ENCODE measurements around the gene TMIGD2.
"Not testable (repeated sequence)": the region's sequence is repeated elsewhere in the genome, so short reads cannot be mapped to it uniquely, and the experiment has no call there.

The TMIGD2 gene

GRCh38 chr19:4295972-4296771 is 6.0 kb downstream of the TMIGD2 start:
- no peak for DNase-seq

GRCh38 chr19:4294389-4294788 is 7.8 kb downstream of the TMIGD2 start:
- DNase-seq = no peak

GRCh38 chr19:4292515-4292914 is 9.7 kb downstream of the TMIGD2 start:
- no peak for DNase-seq

DNA sequence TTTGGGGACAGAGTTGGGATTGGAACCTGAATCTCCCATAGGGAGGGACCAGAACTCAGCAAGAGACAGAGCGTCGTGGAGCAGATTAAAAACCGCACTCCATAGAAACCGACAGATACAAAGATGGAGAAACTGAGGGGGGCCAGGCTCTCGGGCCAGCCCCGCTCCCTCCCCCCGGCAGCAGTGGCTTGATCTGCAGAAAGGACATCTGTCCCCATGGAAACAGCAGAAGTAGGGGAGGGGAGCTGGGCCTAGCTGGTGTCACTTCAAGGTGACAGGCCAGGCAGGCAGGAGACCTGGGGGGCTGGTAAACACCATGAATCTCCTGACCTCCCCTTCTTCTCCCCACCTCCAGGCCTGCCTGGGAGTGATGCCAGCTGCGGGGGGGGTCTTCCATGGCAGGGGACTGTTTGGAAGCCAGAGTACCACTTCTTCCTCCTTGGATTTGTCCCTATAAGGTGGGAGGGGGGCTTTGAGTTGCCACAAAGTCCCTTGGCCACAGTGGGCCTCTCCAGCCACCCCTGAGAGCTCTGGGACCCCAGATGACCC is 10.9 kb downstream of the TMIGD2 start:
- no peak for DNase-seq

DNA sequence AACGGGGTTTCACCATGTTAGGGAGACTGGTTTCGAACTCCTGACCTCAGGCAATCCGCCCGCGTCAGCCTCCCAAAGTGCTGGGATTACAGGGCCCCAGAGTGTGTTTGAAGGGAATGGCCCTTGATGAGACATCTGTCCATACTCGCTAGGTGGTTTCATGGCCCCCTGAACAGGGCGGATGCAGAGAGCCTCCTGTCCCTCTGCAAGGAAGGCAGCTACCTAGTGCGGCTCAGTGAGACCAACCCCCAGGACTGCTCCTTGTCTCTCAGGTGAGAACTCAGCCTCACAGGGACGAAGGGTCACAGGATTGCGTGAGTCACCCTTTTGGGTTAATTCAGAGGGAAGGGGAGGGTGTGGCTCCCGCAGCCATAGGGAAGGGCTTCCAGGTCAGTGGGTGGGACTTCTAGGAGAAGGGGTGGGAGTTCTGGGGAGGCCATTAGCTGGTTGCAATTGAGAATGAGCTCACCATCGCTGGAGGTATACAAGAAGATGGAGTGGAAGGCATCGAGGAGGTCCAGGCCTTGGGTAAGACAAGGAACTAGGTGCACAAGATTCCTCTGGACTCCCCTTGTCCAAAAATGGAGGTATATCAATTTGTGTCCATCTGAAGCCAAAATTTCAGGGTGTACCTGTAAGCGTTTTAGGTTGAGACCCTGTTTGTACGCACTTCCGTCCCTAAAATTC is 14.0 kb downstream of the TMIGD2 start:
- DNase-seq = no peak

DNA sequence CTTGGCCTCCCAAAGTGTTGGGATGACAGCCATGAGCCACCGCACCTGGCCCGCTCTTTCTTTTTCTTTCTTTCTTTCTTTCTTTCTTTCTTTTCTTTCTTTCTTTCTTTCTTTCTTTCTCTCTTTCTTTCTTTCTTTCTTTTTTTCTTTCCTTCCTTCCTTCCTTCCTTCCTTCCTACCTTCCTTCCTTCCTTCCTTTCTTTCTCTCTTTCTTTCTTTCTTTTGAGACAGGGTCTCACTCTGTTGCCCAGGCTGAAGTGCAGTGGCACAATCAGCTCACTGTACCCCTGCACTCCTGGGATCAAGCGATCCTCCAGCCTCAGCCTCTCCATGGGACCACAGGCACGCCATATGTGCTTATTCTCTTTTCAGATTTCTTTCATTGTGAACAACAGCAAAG is 16.0 kb downstream of the TMIGD2 start:
- not testable (repeated sequence) for DNase-seq

- no peak for DNase-seq
Measured at GRCh38 chr19:4284974-4285373, 17.2 kb downstream of the TMIGD2 start.

DNA sequence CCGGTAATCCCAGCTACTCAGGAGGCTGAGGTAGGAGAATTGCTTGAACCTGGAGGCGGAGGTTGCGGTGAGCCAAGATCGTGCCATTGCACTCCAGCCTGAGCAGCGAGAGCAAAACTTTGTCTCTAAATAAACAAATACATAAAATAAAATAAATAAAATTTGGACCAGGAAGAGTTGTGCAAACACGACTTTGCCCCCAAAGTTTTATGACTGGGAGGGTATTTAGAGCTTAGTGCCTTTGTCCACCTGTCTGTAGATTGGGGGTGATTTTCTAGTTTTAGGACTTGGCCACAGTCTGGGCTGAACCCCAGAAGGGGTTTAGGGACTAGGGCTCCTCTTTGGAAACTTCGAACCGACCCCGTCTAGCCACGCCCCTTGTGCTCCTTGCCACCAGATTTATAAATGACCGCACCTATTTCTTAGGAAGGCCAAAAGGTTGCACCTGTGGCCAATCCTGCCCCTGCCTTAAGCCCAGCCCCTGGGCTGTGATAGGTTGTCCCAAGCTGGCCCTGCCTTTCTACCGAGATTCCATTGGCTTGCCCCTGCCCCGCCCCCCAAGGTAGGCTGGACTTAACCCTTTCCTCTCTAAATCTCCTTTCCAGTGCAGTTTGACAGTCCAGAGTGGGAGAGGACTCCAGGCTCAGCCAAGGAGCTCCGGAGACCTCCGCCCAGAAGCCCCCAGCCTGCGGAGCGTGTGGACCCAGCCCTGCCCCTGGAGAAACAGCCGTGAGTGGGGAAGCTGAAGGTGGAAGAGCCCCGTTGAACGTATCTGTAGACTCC is 17.8 kb downstream of the TMIGD2 start:
- no peak for DNase-seq

DNA sequence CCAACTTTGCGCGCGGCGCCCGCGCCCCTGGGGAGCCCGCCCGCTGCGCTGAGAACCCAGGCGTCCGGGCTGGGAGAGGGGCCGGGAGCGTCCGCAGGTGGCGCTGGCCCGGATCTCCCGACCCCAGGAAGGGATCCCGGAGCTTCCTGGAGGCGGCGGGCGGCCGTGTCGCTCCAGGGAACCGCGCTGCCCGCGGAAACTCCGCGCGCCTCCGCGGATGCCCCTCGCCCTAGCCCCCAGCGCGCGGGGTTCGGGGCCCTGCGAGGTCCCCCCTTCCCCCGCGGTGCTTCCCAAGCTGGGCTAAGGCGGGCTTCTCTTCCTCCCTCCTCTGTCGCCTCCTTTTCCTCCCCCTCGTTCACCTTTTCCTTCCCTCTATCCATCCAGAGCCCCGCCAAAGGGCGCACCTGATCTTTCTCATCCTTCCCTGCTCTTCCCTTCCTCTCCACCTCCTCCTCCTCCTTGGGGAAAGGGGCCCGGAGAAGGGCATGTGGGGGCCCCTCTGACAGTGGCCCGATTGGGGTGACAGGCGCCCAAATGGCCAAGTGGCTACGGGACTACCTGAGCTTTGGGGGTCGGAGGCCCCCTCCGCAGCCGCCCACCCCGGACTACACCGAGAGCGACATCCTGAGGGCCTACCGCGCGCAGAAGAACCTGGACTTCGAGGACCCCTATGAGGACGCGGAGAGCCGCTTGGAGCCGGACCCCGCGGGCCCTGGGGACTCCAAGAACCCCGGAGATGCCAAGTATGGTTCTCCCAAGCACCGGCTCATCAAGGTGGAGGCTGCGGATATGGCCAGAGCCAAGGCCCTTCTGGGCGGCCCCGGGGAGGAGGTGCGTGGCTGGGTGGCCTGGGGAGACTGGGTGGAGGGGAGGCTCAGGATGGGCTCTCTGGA is 22.4 kb downstream of the TMIGD2 start:
- no peak for DNase-seq

DNA sequence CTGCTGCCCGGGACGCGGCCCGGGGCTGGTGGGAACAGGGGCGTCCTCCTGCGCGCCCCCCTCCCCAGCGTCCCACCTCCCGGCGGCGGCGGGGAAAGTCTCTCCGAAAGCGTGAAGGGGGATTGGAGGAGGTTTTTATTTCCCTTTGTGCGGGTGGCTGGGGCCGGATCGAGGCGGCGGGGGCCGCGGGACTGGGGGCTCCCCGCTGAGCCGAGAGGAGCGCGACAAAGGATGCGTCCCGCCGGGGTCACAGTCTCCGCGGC is 23.0 kb downstream of the TMIGD2 start:
- DNase-seq = no peak

DNA sequence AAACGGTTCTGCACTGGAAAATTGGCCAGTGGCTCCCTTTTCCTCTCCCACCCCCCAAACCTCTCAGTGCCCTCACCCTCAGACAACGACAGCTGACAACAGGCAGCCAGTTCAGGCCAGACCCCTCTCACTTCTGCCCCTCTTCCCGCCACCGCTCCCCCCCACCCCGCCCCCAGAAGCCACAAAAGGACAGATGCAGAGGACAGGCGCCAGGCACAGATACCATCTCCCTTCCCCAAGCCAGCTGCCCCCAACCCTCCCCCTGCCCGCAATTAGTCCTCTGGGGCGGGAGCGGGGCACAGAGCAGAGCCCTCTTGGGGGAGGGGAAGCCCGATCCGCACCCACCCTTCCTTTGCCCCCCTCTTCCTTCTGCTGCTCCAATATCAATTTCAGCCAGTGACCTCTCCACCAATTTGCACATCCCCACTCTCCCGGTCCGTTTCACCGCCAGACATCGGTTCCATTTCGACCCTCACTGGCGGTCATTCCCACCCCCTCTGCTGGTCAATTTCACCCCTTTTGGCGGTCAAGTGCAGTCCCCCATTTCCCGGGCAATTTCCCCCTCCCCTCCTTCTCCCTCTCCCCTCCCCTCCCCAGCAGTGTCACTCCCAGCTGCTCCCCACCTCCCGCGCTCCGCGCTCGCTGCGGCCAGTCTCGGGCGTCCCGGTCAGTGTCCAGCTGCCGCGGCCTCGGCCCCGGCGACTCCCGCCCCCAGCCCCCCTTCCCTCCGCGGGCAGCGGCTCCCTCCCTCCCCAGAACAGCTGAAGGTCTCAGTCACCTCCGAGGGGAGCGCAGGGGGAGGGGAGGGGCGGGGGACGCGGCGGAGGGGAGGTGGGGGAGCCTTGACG is 23.5 kb downstream of the TMIGD2 start, which contains the start of gene SHD:
Gene SHD, plus strand, starts transcription at position 848 of the 848 bp plus-strand sequence. CDS start 798 bp downstream, outside the sequence.
- DNase-seq = no peak

DNA sequence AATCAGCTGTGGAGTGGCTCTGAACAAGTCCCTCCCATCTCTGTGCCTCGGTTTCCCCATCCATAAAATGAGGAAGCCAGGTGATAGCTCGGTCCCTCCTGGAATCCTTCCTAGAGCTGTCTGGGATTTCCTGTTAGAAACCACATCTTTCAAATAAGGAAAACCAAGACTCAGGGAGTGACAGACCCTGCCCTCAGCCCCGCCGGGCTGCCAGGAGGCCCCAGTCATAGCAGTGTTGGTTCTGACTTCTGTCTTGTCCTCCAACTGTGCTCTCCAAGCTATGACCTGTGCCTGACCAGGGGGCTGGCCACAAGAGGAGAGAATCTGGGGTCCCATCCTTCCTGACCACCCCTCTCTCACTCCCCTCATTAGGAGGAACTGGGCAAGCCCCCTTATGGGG is 24.2 kb downstream of the TMIGD2 start:
- no peak for DNase-seq

GRCh38 chr19:4277191-4277696 is 24.9 kb downstream of the TMIGD2 start:
- no peak for DNase-seq

DNA sequence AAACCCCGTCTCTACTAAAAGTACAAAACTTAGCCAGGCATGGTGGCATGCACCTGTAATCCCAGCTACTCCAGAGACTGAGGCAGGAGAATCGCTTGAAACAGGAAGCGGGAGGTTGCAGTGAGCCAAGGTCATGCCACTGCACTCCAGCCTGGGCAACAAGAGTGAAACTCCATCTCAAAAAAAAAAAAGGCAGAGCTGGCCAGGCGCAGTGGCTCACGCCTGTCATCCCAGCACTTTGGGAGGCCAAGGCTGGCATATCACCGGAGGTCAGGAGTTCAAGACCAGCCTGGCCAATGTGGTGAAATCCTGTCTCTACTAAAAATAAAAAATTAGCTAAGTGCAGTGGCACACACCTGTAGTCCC is 27.9 kb downstream of the TMIGD2 start:
- not testable (repeated sequence) for DNase-seq

GRCh38 chr19:4272894-4273293 is 29.3 kb downstream of the TMIGD2 start:
- DNase-seq = no peak

DNA sequence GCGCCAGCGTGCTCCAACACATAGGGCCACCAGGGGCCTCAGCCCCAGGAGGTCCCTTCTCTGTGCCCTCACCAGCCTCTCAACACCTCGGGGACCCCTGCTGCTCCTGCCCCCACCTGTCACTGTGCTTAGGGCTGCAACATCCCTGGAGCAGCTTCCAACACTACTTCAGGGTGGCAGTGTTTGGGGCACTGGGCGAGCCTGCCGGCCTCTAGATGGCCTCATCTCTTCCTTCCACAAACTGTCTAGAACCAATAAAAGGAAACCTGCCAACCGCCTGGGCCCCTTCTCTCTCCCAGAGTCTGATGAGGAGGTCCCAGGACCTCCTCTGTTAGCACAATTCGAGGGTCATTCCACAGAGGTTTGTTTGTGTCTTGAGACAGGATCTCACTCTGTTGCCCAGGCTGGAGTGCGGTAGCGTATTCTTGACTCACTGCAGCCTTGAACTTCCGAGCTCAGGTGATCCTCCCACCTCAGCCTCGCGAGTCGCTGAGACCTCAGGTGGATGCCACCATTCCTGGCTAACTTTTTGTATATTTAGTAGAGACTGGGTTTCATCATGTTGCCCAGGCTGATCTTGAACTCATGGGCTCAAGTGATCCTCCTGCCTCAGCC is 33.3 kb downstream of the TMIGD2 start:
- DNase-seq = no peak

DNA sequence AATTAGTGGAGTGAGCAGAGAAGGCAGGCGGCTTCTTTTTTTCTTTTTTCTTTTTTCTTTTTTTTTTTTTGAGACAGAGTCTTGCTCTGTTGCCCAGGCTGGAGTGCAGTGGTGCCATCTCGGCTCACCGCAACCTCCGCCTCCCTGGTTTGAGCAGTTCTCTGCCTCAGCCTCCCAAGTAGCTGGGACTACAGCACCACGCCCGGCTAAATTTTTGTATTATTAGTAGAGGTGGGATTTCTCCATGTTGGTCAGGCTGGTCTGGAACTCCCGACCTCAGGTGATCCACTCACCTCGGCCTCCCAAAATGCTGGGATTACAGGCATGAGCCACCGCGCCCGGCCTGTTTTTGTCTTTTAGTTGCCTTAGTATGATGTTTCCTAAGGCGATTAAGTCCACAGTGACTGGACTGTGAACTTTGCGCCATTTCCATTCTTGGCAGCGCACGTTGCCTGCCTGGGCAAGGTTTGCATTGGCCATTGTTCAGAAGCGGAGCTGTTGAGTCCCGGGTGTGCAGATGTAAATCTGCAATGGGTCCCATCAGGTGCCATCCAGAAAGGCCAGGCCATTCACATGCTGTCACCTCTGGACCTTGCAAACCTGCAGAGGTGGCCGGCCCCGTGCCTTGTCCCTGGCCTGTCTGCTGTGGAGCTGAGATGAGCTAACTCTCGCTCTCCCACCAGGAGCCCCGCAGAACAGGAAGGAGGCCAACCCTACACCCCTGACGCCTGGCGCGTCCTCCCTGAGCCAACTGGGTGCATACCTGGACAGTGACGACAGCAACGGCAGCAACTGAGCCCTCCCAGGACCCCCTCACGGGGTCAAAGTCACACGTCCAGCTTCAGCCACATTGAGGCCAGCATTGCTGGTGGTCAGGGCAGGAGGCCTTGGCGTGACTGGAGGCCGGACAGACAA is 34.0 kb downstream of the TMIGD2 start:
- DNase-seq = no peak

DNA sequence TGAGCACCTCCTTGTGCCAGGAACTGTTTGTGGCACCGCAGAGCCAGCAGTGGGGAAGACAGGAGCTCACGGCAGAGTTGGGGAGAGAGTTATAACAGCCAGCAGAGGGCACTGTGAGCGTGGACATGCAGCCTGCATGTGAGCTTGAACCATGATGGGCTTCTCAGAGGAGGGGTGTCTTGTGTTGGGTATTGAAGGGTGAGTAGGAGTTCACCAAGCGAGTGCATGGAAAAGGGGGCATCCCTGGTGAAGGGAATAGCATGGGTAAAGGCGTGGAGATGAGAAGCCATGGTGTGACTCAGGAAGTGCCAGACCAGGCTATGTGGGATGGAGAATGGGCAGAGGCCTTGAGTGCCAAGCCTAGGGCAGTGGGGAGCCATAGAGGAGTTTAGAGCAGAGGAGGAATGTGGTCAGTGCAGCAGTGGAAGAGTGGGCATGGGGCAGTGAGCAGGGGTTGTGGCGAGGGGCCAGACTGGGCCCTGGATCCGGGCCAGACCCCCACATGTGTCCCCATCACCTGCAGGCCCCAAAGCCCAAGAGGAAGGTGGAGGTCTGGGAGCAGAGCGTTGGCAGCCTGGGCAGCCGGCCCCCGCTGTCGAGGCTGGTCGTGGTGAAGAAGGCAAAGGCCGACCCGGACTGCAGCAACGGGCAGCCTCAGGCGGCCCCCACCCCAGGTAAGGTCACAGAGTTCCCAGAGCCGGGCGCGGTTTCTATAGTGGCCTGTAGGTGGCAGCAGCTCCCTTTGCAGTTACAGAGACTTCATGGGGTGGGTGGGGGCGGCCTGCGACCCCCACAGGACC is 34.9 kb downstream of the TMIGD2 start:
- DNase-seq = peak; percentile 59
